Neuronal stem cell (in vitro differentiated cells): ENCODE data around the gene UBE2Z.

ENCODE experiments used
- DNase-seq: peaks from one replicate; pipeline ENCODE4 v3.0.0-alpha.2; 2013; ENCODE audit warnings: low spot score
- H2AFZ ChIP-seq: one replicate; pipeline ENCODE4 v1.6.1; 2013; ENCODE audit warnings: mild to moderate bottlenecking, low read length, inconsistent platforms
- H2AK5ac ChIP-seq: 2 replicates; pipeline ENCODE4 v1.6.1; 2013; ENCODE audit warnings: low read depth, mild to moderate bottlenecking, inconsistent platforms, low read length, moderate library complexity, mixed read lengths
- H2BK120ac ChIP-seq: 2 replicates; pipeline ENCODE4 v1.6.1; 2013; ENCODE audit warnings: low read depth, mild to moderate bottlenecking, inconsistent platforms, low read length, moderate library complexity, mixed read lengths
- H2BK12ac ChIP-seq: one replicate; pipeline ENCODE4 v1.6.1; 2013; ENCODE audit warnings: low read length, inconsistent platforms
- H2BK15ac ChIP-seq: 2 replicates; pipeline ENCODE4 v1.6.1; 2013; ENCODE audit warnings: mild to moderate bottlenecking, low read length, inconsistent platforms, mixed read lengths
- H2BK5ac ChIP-seq: one replicate; pipeline ENCODE4 v1.6.1; 2013; ENCODE audit warnings: inconsistent platforms, mild to moderate bottlenecking, low read length, moderate library complexity
- H3K14ac ChIP-seq: one replicate; pipeline ENCODE4 v1.6.1; 2013; ENCODE audit warnings: low read length, inconsistent platforms
- H3K18ac ChIP-seq: 2 replicates; pipeline ENCODE4 v1.6.1; 2013; ENCODE audit warnings: low read length, inconsistent platforms
- H3K23ac ChIP-seq: 2 replicates; pipeline ENCODE4 v1.6.1; 2013; ENCODE audit warnings: low read depth, mild to moderate bottlenecking, mixed read lengths, low read length, inconsistent platforms; ENCODE audit not compliant: poor library complexity
- H3K27ac ChIP-seq: replicated peaks from 3 replicates; pipeline ENCODE4 v1.5.1; 2013; ENCODE audit warnings: low read length, inconsistent platforms
- H3K27me3 ChIP-seq, 3 experiments: 2 replicates each; pipeline ENCODE4 v1.6.1; 2013; ENCODE audit warnings: low read length in 3 of 3, mild to moderate bottlenecking in 2 of 3, inconsistent platforms in 1 of 3, low read depth in 1 of 3, mixed read lengths in 1 of 3, moderate library complexity in 1 of 3; ENCODE audit not compliant: control insufficient read depth in 3 of 3, insufficient read depth in 3 of 3
- H3K36me3 ChIP-seq, 2 donors: replicated peaks in 1 of 2; 2 replicates each; pipeline ENCODE4 v1.6.1; 2013; ENCODE audit warnings: low read length in 2 of 2; ENCODE audit not compliant: control insufficient read depth in 2 of 2, insufficient read depth in 2 of 2
- H3K4ac ChIP-seq: 2 replicates; pipeline ENCODE4 v1.6.1; 2013; ENCODE audit warnings: inconsistent platforms, mild to moderate bottlenecking, low read length, moderate library complexity
- H3K4me1 ChIP-seq, 2 donors: 1 replicate in 1 of 2; 2 replicates in 1 of 2; pipeline ENCODE4 v1.6.1; 2013; ENCODE audit warnings: low read length in 2 of 2, low read depth in 1 of 2; ENCODE audit not compliant: control insufficient read depth in 2 of 2, insufficient read depth in 1 of 2
- H3K4me2 ChIP-seq: one replicate; pipeline ENCODE4 v1.6.1; 2013; ENCODE audit warnings: mild to moderate bottlenecking, low read length, inconsistent platforms; ENCODE audit not compliant: insufficient read depth, poor library complexity, severe bottlenecking
- H3K4me3 ChIP-seq, 2 donors: 2 replicates each; pipeline ENCODE4 v1.5.1; 2013; ENCODE audit warnings: low read length in 2 of 2, mild to moderate bottlenecking in 2 of 2, inconsistent platforms in 1 of 2, moderate library complexity in 1 of 2
- H3K79me1 ChIP-seq: one replicate; pipeline ENCODE4 v1.6.1; 2013; ENCODE audit warnings: low read depth, mild to moderate bottlenecking, inconsistent platforms, low read length, moderate library complexity
- H3K9ac ChIP-seq: one replicate; pipeline ENCODE4 v1.6.1; 2013; ENCODE audit warnings: mild to moderate bottlenecking, low read depth, low read length, inconsistent platforms; ENCODE audit not compliant: poor library complexity
- H3K9me3 ChIP-seq, 2 donors: replicated peaks in 1 of 2; 2 replicates each; pipeline versions ENCODE3 to v1.6.1; 2013; ENCODE audit warnings: low read length in 2 of 2, mild to moderate bottlenecking in 2 of 2, inconsistent platforms in 1 of 2, low read depth in 1 of 2, mixed read lengths in 1 of 2, moderate library complexity in 1 of 2; ENCODE audit not compliant: control insufficient read depth in 2 of 2, insufficient read depth in 1 of 2
- H4K8ac ChIP-seq: one replicate; pipeline ENCODE4 v1.6.1; 2013; ENCODE audit warnings: low read depth, mild to moderate bottlenecking, inconsistent platforms, low read length, moderate library complexity
- H4K91ac ChIP-seq: one replicate; pipeline ENCODE4 v1.6.1; 2013; ENCODE audit warnings: low read length, low read depth, mild to moderate bottlenecking, inconsistent platforms; ENCODE audit not compliant: poor library complexity
- WGBS, 2 donors: extraction: QIAGEN DNeasy Blood & Tissue Kit; methylation state at CpG; one replicate each; pipeline ENCODE4 v1.1.7; 2013; ENCODE audit warnings: missing lambda C conversion rate in 2 of 2, mixed read lengths in 1 of 2; ENCODE audit not compliant: insufficient read length in 2 of 2, insufficient replicate concordance in 1 of 2; ENCODE audit errors: extremely low coverage in 2 of 2; 5-methylcytosine and 5-hydroxymethylcytosine counted together

UBE2Z gene

DNA sequence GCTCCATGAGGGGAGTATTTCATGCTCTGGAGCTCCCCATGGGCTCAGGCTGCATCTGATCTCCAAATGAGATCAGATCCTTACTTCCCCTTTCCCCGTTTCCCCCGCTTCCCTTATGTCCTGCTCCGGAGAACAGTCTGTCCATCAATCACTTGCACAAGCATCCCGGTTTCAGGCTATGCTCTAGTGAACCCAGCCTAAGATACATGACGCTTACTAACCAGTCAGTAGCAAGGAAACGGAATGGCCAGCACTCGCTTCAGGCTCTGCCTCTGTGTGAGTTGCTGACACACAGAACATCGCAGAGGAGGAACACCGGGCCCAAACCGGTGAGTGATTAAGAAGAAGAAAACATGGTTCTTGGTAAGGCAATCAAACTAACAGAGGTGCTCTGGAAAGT lies 25.0 kb upstream of the UBE2Z start:
- no peak for DNase-seq
- WGBS, 2 donors, result no CpG with 5 or more reads among the region's 10 CpGs

DNA sequence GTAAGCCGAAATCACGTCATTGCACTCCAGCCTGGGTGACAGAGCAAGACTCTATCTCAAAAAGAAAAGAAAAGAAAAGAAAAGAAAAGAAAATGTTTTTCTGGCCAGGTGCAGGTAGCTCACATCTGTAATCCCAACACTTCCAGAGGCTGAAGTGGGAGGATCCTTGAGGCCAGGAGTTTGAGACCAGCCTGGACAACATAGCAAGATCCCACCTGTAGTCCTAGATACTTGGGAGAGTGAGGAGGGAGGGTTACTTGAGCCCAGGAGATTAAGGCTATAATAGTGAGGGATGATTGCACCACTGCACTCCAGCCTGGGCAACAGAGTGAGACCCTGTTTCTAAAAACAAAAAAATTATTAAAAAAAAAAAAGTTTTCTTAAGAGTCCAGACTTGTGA lies 18.1 kb upstream of the UBE2Z start:
- H2BK15ac ChIP-seq, result no peak overlapping the region
- peaks cover 3% of the 10 kb centered on the region for H3K79me1 ChIP-seq
- WGBS, 2 donors, result no CpG with 5 or more reads among the region's 2 CpGs
- no peak overlapping the region for H4K8ac ChIP-seq
- H2BK12ac ChIP-seq, result no peak overlapping the region
- H3K27ac ChIP-seq, result no peak overlapping the region
- no peak overlapping the region for H3K23ac ChIP-seq
- no peaks in the 10 kb centered on the region for H3K27me3 ChIP-seq
- H3K4me1 ChIP-seq, result peaks cover 3 to 6% of the 10 kb centered on the region in 2 donors
- H3K9me3 ChIP-seq, result no peaks in the 10 kb centered on the region
- H2BK5ac ChIP-seq, result no peak overlapping the region
- no peak overlapping the region for H4K91ac ChIP-seq
- no peak overlapping the region for H3K4me2 ChIP-seq
- H2AK5ac ChIP-seq, result no peak overlapping the region
- no peak overlapping the region for H3K9ac ChIP-seq
- no peak overlapping the region for H3K18ac ChIP-seq
- peaks cover 2 to 10% of the 10 kb centered on the region in 2 donors for H3K36me3 ChIP-seq
- DNase-seq, result no peak
- H2AFZ ChIP-seq, result no peak overlapping the region
- H3K14ac ChIP-seq, result no peak overlapping the region
- no peak overlapping the region for H3K4ac ChIP-seq
- H3K4me3 ChIP-seq, result no peak overlapping the region
- H2BK120ac ChIP-seq, result no peak overlapping the region

More for the DNA sequence above, 25.0 kb upstream of the UBE2Z start:
- H3K4me2 ChIP-seq, result no peak overlapping the region
- H4K8ac ChIP-seq, result no peak overlapping the region
- no peak overlapping the region for H3K9ac ChIP-seq
- H3K18ac ChIP-seq, result no peak overlapping the region
- H2BK120ac ChIP-seq, result no peak overlapping the region
- no peak overlapping the region for H3K14ac ChIP-seq
- peaks cover 0 to 14% (median 0%) of the 10 kb centered on the region in 3 experiments for H3K27me3 ChIP-seq
- H3K36me3 ChIP-seq, result no peaks in the 10 kb centered on the region
- no peak overlapping the region for H2AFZ ChIP-seq
- H3K4me1 ChIP-seq, result no peaks in the 10 kb centered on the region
- no peak overlapping the region for H2AK5ac ChIP-seq
- H3K79me1 ChIP-seq, result no peaks in the 10 kb centered on the region
- no peak overlapping the region for H4K91ac ChIP-seq
- H2BK15ac ChIP-seq, result no peak overlapping the region
- H3K9me3 ChIP-seq, result no peaks in the 10 kb centered on the region
- no peak overlapping the region for H2BK12ac ChIP-seq
- H2BK5ac ChIP-seq, result no peak overlapping the region
- no peak overlapping the region for H3K27ac ChIP-seq
- H3K4me3 ChIP-seq, result no peak overlapping the region
- no peak overlapping the region for H3K23ac ChIP-seq
- no peak overlapping the region for H3K4ac ChIP-seq

DNA sequence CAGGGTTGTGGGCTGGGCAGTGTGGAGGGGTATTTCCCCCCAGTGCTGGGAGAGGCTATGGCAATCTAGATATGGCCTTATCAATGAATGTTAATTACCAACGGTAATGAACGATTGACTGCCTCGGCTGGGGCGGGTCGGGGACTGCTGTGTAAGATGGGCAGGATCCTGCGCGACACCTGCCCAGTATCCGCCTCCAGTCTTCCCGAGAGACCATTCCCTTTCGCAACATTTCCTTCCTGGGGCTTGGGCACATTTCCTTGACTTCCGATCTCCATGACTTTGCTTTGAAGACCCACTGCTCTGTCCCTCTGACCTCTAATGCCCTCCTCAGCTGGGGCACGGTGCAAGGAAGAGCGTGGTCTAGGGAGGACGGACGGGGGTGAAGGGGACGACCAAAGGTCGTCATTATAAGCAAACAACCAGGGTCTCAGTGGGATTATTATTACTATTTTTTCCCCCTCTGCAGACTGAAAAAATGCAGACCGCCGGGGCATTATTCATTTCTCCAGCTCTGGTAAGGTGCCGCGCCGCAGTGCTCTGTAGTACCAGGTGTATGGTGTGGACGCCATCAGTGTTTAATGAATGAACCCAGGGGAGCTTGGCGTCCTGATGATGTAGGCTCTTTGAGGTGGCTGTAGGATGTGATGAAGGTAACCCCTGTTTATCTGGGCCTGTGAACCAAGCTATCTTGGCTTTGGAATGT lies 15.1 kb upstream of the UBE2Z start:
- Histone ChIP-seq H3K36me3 (peaks cover 7 to 35% of the 10 kb centered on the region in 2 donors), H3K27me3 (no peaks in the 10 kb centered on the region), H2BK120ac (no peak overlapping the region), H3K27ac (no peak overlapping the region), H2BK5ac (no peak overlapping the region), H3K14ac (no peak overlapping the region), H2AK5ac (peak overlapping the region; percentile 17), H2BK12ac (no peak overlapping the region), H3K79me1 (peaks cover 3% of the 10 kb centered on the region), H3K23ac (peak overlapping the region; percentile 4), H3K4me3 (peak overlapping the region; percentile 75 to 84), H3K18ac (peak overlapping the region; percentile 20), H4K91ac (no peak overlapping the region), H3K4me1 (peaks cover 3 to 6% of the 10 kb centered on the region in 2 donors), H4K8ac (no peak overlapping the region), H2AFZ (peak overlapping the region; percentile 83), H3K4me2 (peak overlapping the region; percentile 93), H3K9me3 (no peaks in the 10 kb centered on the region), H3K9ac (peak overlapping the region; percentile 91), H3K4ac (no peak overlapping the region), H2BK15ac (no peak overlapping the region)
- no CpG with 5 or more reads among the region's 24 CpGs for WGBS, 2 donors
- DNase-seq, result no peak

DNA sequence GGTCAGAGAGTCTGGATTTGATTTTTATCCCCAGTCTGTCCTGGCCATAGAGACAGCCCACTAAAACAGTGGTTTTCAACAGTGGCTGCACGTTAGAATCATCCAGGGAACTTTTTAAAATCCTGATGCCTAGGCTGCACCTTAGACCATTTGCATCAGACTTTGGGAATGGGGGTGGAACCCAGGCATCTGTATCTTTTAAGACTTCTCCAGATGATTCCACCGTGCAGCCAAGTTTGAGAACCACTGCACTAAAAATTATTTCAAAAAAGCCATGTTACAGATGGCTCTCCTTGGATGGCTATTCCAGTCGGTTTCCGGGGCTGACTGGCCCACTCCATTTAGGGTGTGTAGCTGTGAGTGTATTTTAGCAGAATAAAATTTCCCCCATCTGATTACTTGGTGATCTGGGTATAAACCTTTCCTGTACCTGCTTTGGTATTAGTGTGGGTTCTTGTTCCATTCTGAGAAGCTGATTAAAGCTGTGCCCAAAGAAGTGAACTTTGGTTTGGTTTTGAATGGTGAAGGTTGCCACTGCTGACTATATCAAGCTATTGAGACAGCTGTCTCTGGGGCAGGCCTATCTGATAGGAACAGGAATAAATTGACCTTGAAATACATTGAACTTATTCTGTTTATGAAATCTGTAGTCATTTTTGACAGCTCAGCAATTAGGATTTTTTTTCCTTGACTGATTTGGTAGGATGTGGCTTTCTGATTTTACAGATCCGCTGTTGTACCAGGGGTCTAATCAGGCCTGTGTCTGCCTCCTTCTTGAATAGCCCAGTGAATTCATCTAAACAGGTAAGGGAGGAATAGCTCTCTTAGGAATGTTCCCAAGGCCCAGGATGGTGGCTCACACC lies 14.3 kb upstream of the UBE2Z start:
- no peak overlapping the region for H2BK120ac ChIP-seq
- H3K4me1 ChIP-seq, result peaks cover 3 to 6% of the 10 kb centered on the region in 2 donors
- H3K27me3 ChIP-seq, result no peaks in the 10 kb centered on the region
- H2BK15ac ChIP-seq, result no peak overlapping the region
- H3K4me2 ChIP-seq, result peak overlapping the region; percentile 93
- no peak overlapping the region for H2AK5ac ChIP-seq
- no peak overlapping the region for H4K91ac ChIP-seq
- no peak overlapping the region for H4K8ac ChIP-seq
- H3K79me1 ChIP-seq, result peaks cover 3% of the 10 kb centered on the region
- H3K18ac ChIP-seq, result no peak overlapping the region
- peaks cover 7 to 40% of the 10 kb centered on the region in 2 donors for H3K36me3 ChIP-seq
- no peaks in the 10 kb centered on the region for H3K9me3 ChIP-seq
- H2AFZ ChIP-seq, result no peak overlapping the region
- no peak overlapping the region for H3K27ac ChIP-seq
- no peak overlapping the region for H2BK5ac ChIP-seq
- peak overlapping the region; percentile 75 to 84 for H3K4me3 ChIP-seq
- no peak for DNase-seq
- H3K23ac ChIP-seq, result no peak overlapping the region
- no CpG with 5 or more reads among the region's 5 CpGs for WGBS, 2 donors
- H3K14ac ChIP-seq, result no peak overlapping the region
- H3K9ac ChIP-seq, result no peak overlapping the region
- no peak overlapping the region for H2BK12ac ChIP-seq
- H3K4ac ChIP-seq, result no peak overlapping the region
